ENCODE results near the gene ATP5F1E.

ATP5F1E gene

GRCh38 chr20:59004763-59005522 is 27.2 kb downstream of the ATP5F1E start:
- DNase-seq = no peak

- no peak for DNase-seq
Observed at GRCh38 chr20:59004493-59004762, 27.7 kb downstream of the ATP5F1E start.

- DNase-seq = no peak
Observed at GRCh38 chr20:59003836-59004492, 28.2 kb downstream of the ATP5F1E start.

- no peak for DNase-seq
Observed at GRCh38 chr20:59002874-59003399, 29.2 kb downstream of the ATP5F1E start.

- no peak for DNase-seq
Observed at GRCh38 chr20:59002388-59002787, 29.7 kb downstream of the ATP5F1E start.

- no peak for DNase-seq
Observed at GRCh38 chr20:59001449-59002171, 30.5 kb downstream of the ATP5F1E start.

GRCh38 chr20:59001068-59001448 is 31.1 kb downstream of the ATP5F1E start:
- no peak for DNase-seq

- DNase-seq = no peak
Observed at GRCh38 chr20:59000326-59000725, 31.8 kb downstream of the ATP5F1E start.

- DNase-seq = no peak
Observed at GRCh38 chr20:58998656-58999055, 33.5 kb downstream of the ATP5F1E start.

GRCh38 chr20:58997141-58997770 is 34.9 kb downstream of the ATP5F1E start:
- no peak for DNase-seq

GRCh38 chr20:58996226-58996611 is 35.9 kb downstream of the ATP5F1E start:
- DNase-seq = no peak

GRCh38 chr20:58995461-58996225 is 36.5 kb downstream of the ATP5F1E start:
- DNase-seq = no peak

- DNase-seq = no peak
Observed at GRCh38 chr20:58994390-58995159, 37.6 kb downstream of the ATP5F1E start.

GRCh38 chr20:58993332-58994248 is 38.5 kb downstream of the ATP5F1E start:
- DNase-seq = no peak

- no peak for DNase-seq
Observed at GRCh38 chr20:58992911-58993310, 39.2 kb downstream of the ATP5F1E start.

GRCh38 chr20:58991715-58992114 is 40.4 kb downstream of the ATP5F1E start:
- no peak for DNase-seq

- no peak for DNase-seq
Observed at GRCh38 chr20:58990651-58991445, 41.3 kb downstream of the ATP5F1E start.

- DNase-seq = no peak
Observed at GRCh38 chr20:58989196-58989595, 42.9 kb downstream of the ATP5F1E start.

- DNase-seq = no peak
Observed at GRCh38 chr20:58988565-58988882, 43.6 kb downstream of the ATP5F1E start.
